Measurements from ENCODE around the gene FNDC3B.

Gene FNDC3B

GRCh38 chr3:172447611-172448579 lies 408.5 kb downstream of the FNDC3B start, which contains the start of gene GHSR:
TSS of gene GHSR (minus strand) at chr3:172448456. CDS start at chr3:172448413, 43 bp downstream.
- no peak for DNase-seq

- no peak for DNase-seq
Observed at GRCh38 chr3:172448661-172449465, 409.5 kb downstream of the FNDC3B start.

- no peak for DNase-seq
Observed at GRCh38 chr3:172449466-172450149, 410.2 kb downstream of the FNDC3B start.

Measured in activated CD8-positive, alpha-beta memory T cell treated with anti-CD3 and anti-CD28 coated beads for 24 hours (primary cell).